VCaP (cell line): ENCODE results near the gene DNMT3A.
"Not testable (repeated sequence)": the region's sequence is repeated elsewhere in the genome, so short reads cannot be mapped to it uniquely, and the experiment has no call there.

Experiments used
- H3K27ac ChIP-seq: fragments of 450-650 bp; 2 replicates; pipeline ENCODE4 v1.5.1; 2017
- CTCF ChIP-seq: fragments of 450-650 bp; conservative IDR thresholded peaks from 2 replicates; pipeline ENCODE4 v1.5.1; 2017; ENCODE audit warnings: mild to moderate bottlenecking, moderate library complexity

Gene DNMT3A

GRCh38 chr2:25279091-25279651 lies 62.6 kb downstream of the DNMT3A start:
- no peak for TF ChIP-seq CTCF
- peak overlapping the region; percentile 25; the same call in 1 of the 2 replicates for H3K27ac ChIP-seq

- H3K27ac ChIP-seq, result no peak overlapping the region
- TF ChIP-seq CTCF, result peak; percentile 43; the same call in 1 of the 2 replicates
Observed at GRCh38 chr2:25276569-25277465, 64.9 kb downstream of the DNMT3A start.

- TF ChIP-seq CTCF, result no peak
- H3K27ac ChIP-seq, result no peak overlapping the region
Observed at GRCh38 chr2:25275575-25275965, 66.2 kb downstream of the DNMT3A start.

GRCh38 chr2:25274868-25275574 lies 66.7 kb downstream of the DNMT3A start:
- H3K27ac ChIP-seq, result no peak overlapping the region
- TF ChIP-seq CTCF, result no peak

GRCh38 chr2:25273985-25274535 lies 67.7 kb downstream of the DNMT3A start:
- H3K27ac ChIP-seq, result no peak overlapping the region
- TF ChIP-seq CTCF, result no peak

GRCh38 chr2:25272705-25273104 lies 69.0 kb downstream of the DNMT3A start:
- not testable (repeated sequence) for H3K27ac ChIP-seq

- no peak for TF ChIP-seq CTCF
- H3K27ac ChIP-seq, result no peak overlapping the region
Observed at GRCh38 chr2:25270061-25270460, 71.7 kb downstream of the DNMT3A start.
